Ovary (tissue), 9 donors: ENCODE results near the gene DESI2. TPM values are rescaled to one million over a fixed set of nuclear protein-coding genes. Genes with fewer than 3 reads are reported as not detected.

ENCODE experiments used
- DNase-seq, 5 donors: peaks; one replicate each; pipeline ENCODE4 v3.0.0-alpha.2; 2019 to 2020
- H3K27ac ChIP-seq, 2 donors: fragments of 200-600 bp; one replicate each; pipeline versions ENCODE4 v1.5.1 to v1.8.0; 2019 to 2022
- H3K27me3 ChIP-seq: fragments of 200-600 bp; one replicate; pipeline ENCODE4 v1.8.0; 2022
- H3K36me3 ChIP-seq: fragments of 200-600 bp; sonication (generic); one replicate; pipeline ENCODE4 v1.5.1; 2019
- H3K4me1 ChIP-seq: one replicate; pipeline ENCODE4 v1.8.1; 2013; ENCODE audit warnings: mild to moderate bottlenecking, moderate library complexity; ENCODE audit not compliant: insufficient read depth
- H3K4me3 ChIP-seq: fragments of 200-600 bp; sonication (generic); one replicate; pipeline ENCODE4 v1.5.1; 2017
- H3K9me3 ChIP-seq, 2 donors: fragments of 200-600 bp in 1 of 2; sonication (generic) in 1 of 2; one replicate each; pipeline versions ENCODE4 v1.5.1 to v1.8.1; 2013 to 2019; ENCODE audit warnings: mild to moderate bottlenecking in 1 of 2, moderate library complexity in 1 of 2
- CTCF ChIP-seq, 3 donors: fragments of 450-650 bp in 2 of 3; fragments of 200-600 bp in 1 of 3; IDR thresholded peaks; one replicate each; pipeline versions ENCODE4 v1.5.1 to v1.8.0; 2016 to 2022; ENCODE audit warnings: antibody characterized with exemption in 3 of 3, mild to moderate bottlenecking in 1 of 3
- EP300 ChIP-seq: sonication (generic); formaldehyde crosslinking; IDR thresholded peaks from one replicate; pipeline ENCODE4 v1.6.1; 2017; ENCODE audit warnings: antibody characterized with exemption
- POLR2A ChIP-seq: fragments of 450-650 bp; IDR thresholded peaks from one replicate; pipeline ENCODE4 v1.6.1; 2017; ENCODE audit warnings: antibody characterized with exemption, mild to moderate bottlenecking, moderate library complexity
- WGBS, 3 donors: extraction: QIAGEN DNeasy Blood & Tissue Kit in 1 of 3; methylation state at CpG; one replicate each; pipeline versions ENCODE4 v1.1.5 to v1.1.7; 2013 to 2017; 5-methylcytosine and 5-hydroxymethylcytosine counted together
- intact Hi-C, 4 donors: fragments of 100-400 bp; cut with DNase I; formaldehyde crosslinking; loops; one replicate each; pipeline versions ENCODE4 v1.11.0 to v1.15.1; 2022 to 2023
- polyA plus RNA-seq, 2 donors: library from polyadenylated mRNA; stranded (reverse); fragments of 200-250 nt in 1 of 2; fragments of 350-450 nt in 1 of 2; fragmentation: Illumina TruSeq in 1 of 2; extraction: RNeasy Lipid Tissue Mini Kit (QIAGEN cat#74804) in 1 of 2; gene quantifications; one replicate each; pipeline ENCODE4 v1.2.3, GENCODE V29; 2013 to 2014
- total RNA-seq, 7 donors: library from RNA; depleted of rRNA in 2 of 7; stranded (reverse); fragments of >200 nt in 2 of 7; fragmentation: NEBNext Ultra II Directional in 3 of 7; extraction: Animal tissue kit (Norgen Biotek cat#: 25700) in 3 of 7; gene quantifications; one replicate each; pipeline versions ENCODE4 v1.1.0 to v1.2.4, GENCODE V29; 2016 to 2023
- donor health status: DM: no; HTN: no; CAD: no; lungs with moderate emphysema.
- donor health status: DM: no; HTN: no; CAD: no.
- donor health status: Bipolar disorder and iron deficiency.
- donor health status: DM: yes; HTN: yes; CAD: no.
- donor health status: DM: no; HTN: no; CAD: no.
- donor health status: DM: yes; HTN: yes; CAD: no.

DESI2 gene
- total and polyA plus RNA-seq, 9 donors = 12.5 to 33.4 (median 23.4) TPM

- WGBS, 3 donors = 94 to 100% (median 99%) methylated on average over 3 of the region's 3 CpGs
- H3K27me3 ChIP-seq = no peaks in the 10 kb centered on the region
- H3K4me3 ChIP-seq = no peak overlapping the region
- no peaks in the 10 kb centered on the region for H3K4me1 ChIP-seq
- no peaks in the 10 kb centered on the region for H3K9me3 ChIP-seq
- intact Hi-C loops = no loop called here
- no peaks in the 10 kb centered on the region for H3K36me3 ChIP-seq
- DNase-seq = no peak
- TF ChIP-seq EP300 (no peak), CTCF (IDR thresholded peaks at IDR 0.05) (no peak), POLR2A (no peak)
- H3K27ac ChIP-seq = no peak overlapping the region
Observed at GRCh38 chr1:244702620-244703019, 49.7 kb downstream of the DESI2 start.

DNA sequence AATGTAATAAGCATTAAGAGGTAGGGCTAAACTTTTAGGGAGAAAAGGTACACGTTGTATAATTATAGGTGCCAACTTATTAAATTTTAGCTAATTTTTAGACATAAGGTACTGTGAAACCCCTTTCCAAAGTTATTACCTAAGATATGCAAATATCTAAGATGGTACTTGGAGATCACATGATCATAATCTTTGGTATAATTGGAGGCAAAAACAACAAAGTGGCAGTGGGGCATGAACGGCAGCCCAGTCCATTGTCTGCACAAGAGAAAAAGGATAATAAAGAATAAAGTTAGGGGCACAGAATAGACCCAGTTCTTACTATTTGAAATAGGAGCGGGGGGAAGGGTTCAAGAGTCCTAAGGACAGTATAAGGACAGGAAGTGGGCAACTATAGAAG, 51.2 kb downstream of the DESI2 start:
- intact Hi-C loops = no loop called here
- H3K27ac ChIP-seq = no peak overlapping the region
- no peaks in the 10 kb centered on the region for H3K27me3 ChIP-seq
- H3K36me3 ChIP-seq = no peaks in the 10 kb centered on the region
- WGBS, 3 donors = 64 to 78% (median 72%) methylated on average over 3 of the region's 3 CpGs
- no peaks in the 10 kb centered on the region for H3K4me1 ChIP-seq
- no peak for TF ChIP-seq CTCF (IDR thresholded peaks at IDR 0.05)
- no peak for TF ChIP-seq POLR2A
- TF ChIP-seq EP300 = no peak
- H3K9me3 ChIP-seq = no peaks in the 10 kb centered on the region
- H3K4me3 ChIP-seq = no peak overlapping the region
- DNase-seq = no peak

- no peak for DNase-seq
- WGBS, 3 donors = 49 to 68% (median 54%) methylated on average over 17 of the region's 17 CpGs
- intact Hi-C loops = no loop called here
Observed at GRCh38 chr1:244705261-244706234, 52.6 kb downstream of the DESI2 start.

DNA sequence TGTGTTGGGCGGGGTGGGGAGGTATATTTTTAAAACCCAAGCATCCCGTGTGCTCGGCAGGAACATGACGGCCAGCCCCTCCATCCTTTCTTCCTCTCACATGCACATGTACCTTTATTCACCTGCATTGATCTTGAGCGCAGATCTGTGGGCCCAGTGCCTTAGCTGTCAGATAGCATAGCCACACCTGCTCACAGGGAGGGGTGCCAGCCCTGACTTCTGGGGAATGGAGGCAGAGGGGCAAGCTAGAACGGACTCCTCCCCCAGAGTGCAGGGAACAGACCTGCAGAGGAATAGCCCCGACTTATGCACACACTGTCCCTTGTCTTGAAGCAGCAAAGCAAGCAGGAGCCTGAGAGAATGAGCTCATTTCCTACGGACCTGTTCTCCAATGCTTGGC, 56.1 kb downstream of the DESI2 start:
- H3K9me3 ChIP-seq = no peaks in the 10 kb centered on the region
- no peak for TF ChIP-seq EP300
- TF ChIP-seq POLR2A = no peak
- no peak for TF ChIP-seq CTCF (IDR thresholded peaks at IDR 0.05)
- no peaks in the 10 kb centered on the region for H3K36me3 ChIP-seq
- WGBS, 3 donors = 84 to 88% (median 87%) methylated on average over 8 of the region's 8 CpGs
- H3K27me3 ChIP-seq = no peaks in the 10 kb centered on the region
- intact Hi-C loops = no loop called here
- no peak overlapping the region for H3K4me3 ChIP-seq
- H3K4me1 ChIP-seq = no peaks in the 10 kb centered on the region
- DNase-seq = no peak
- H3K27ac ChIP-seq = no peak overlapping the region

More at GRCh38 chr1:244705261-244706234, 52.6 kb downstream of the DESI2 start:
- no peaks in the 10 kb centered on the region for H3K9me3 ChIP-seq
- no peaks in the 10 kb centered on the region for H3K36me3 ChIP-seq
- no peaks in the 10 kb centered on the region for H3K4me1 ChIP-seq
- no peak for TF ChIP-seq EP300
- no peak overlapping the region for H3K4me3 ChIP-seq
- no peaks in the 10 kb centered on the region for H3K27me3 ChIP-seq
- H3K27ac ChIP-seq = no peak overlapping the region
